PC-3 (cell line): ENCODE data around the gene FAM241B.

Source experiments
- EZH2 ChIP-seq: fragments of 300-600 bp; sonication (generic); IDR thresholded peaks from one replicate; pipeline ENCODE4 v1.6.1; 2017; ENCODE audit warnings: antibody characterized with exemption, mild to moderate bottlenecking, low read length; ENCODE audit not compliant: unreplicated experiment
- TF ChIP-seq, protein P1 (sequence below): fragments of 300-600 bp; sonication (generic); conservative IDR thresholded peaks from 2 replicates; pipeline ENCODE4 v1.5.1; 2017; ENCODE audit warnings: antibody characterized with exemption, low read depth, mild to moderate bottlenecking, low read length

- TF ChIP-seq, protein P1, sequence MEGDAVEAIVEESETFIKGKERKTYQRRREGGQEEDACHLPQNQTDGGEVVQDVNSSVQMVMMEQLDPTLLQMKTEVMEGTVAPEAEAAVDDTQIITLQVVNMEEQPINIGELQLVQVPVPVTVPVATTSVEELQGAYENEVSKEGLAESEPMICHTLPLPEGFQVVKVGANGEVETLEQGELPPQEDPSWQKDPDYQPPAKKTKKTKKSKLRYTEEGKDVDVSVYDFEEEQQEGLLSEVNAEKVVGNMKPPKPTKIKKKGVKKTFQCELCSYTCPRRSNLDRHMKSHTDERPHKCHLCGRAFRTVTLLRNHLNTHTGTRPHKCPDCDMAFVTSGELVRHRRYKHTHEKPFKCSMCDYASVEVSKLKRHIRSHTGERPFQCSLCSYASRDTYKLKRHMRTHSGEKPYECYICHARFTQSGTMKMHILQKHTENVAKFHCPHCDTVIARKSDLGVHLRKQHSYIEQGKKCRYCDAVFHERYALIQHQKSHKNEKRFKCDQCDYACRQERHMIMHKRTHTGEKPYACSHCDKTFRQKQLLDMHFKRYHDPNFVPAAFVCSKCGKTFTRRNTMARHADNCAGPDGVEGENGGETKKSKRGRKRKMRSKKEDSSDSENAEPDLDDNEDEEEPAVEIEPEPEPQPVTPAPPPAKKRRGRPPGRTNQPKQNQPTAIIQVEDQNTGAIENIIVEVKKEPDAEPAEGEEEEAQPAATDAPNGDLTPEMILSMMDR: no peak
- no peak for TF ChIP-seq EZH2
These were observed 30.2 kb downstream of the FAM241B start for GRCh38 chr10:69660296-69660695.
